HL-60 (cell line): ENCODE measurements around the gene SFI1.

Experiments
- CTCF ChIP-seq: IDR thresholded peaks from one replicate; pipeline ENCODE4 v1.5.1; 2011; ENCODE audit warnings: low read length, control low read depth, inconsistent platforms; ENCODE audit not compliant: insufficient read depth
- GABPA ChIP-seq: IDR thresholded peaks from 2 replicates; pipeline ENCODE4 v1.6.1; 2012; ENCODE audit warnings: low read depth
- POLR2AphosphoS5 ChIP-seq: IDR thresholded peaks from 2 replicates; pipeline ENCODE4 v1.6.1; 2012; ENCODE audit warnings: low read depth
- REST ChIP-seq: IDR thresholded peaks from 2 replicates; pipeline ENCODE4 v1.6.1; 2012; ENCODE audit warnings: low read depth; ENCODE audit not compliant: insufficient replicate concordance
- SPI1 ChIP-seq: IDR thresholded peaks from 2 replicates; pipeline ENCODE4 v1.6.1; 2012; ENCODE audit warnings: low read depth, mild to moderate bottlenecking, borderline replicate concordance

- no peak for TF ChIP-seq CTCF
- TF ChIP-seq REST, result no peak
- no peak for TF ChIP-seq POLR2AphosphoS5
- TF ChIP-seq SPI1, result no peak
- no peak for TF ChIP-seq GABPA
Observed at GRCh38 chr22:31652088-31652487, 155.8 kb downstream of the SFI1 start.
